Kidney epithelial cell (primary cell): Measurements from ENCODE around the gene GUK1. TPM values are rescaled to one million over a fixed set of nuclear protein-coding genes. Genes with fewer than 3 reads are reported as not detected.

Experiments
- DNase-seq: peaks from one replicate; pipeline ENCODE4 v3.0.0-alpha.2; 2010; ENCODE audit warnings: low read depth
- H3K27me3 ChIP-seq: 2 replicates; pipeline ENCODE4 v1.6.0; 2011; ENCODE audit warnings: low read length; ENCODE audit not compliant: control insufficient read depth, insufficient read depth
- H3K36me3 ChIP-seq: 2 replicates; pipeline ENCODE4 v1.5.1; 2011; ENCODE audit warnings: low read length; ENCODE audit not compliant: control insufficient read depth, insufficient read depth
- H3K4me3 ChIP-seq: 2 replicates; pipeline ENCODE4 v1.5.1; 2011; ENCODE audit warnings: low read depth, mild to moderate bottlenecking, control low read depth, low read length
- CTCF ChIP-seq: IDR thresholded peaks from 2 replicates; pipeline ENCODE4 v1.5.1; 2011; ENCODE audit warnings: mild to moderate bottlenecking, moderate library complexity, low read length, control low read depth, inconsistent platforms; ENCODE audit not compliant: insufficient read depth, poor library complexity, severe bottlenecking
- total RNA-seq: library from RNA; depleted of rRNA; stranded (reverse); fragments of >200 nt; gene quantifications from 2 replicates; pipeline ENCODE4 v1.2.3, GENCODE V29; 2015

The GUK1 gene
- total RNA-seq, 1 donor from 2014 or later, result 302 TPM

- Histone ChIP-seq H3K36me3 (no peaks in the 10 kb centered on the region), H3K27me3 (no peaks in the 10 kb centered on the region), H3K4me3 (no peak overlapping the region)
- no peak for TF ChIP-seq CTCF
- DNase-seq, result no peak
Observed at GRCh38 chr1:228174482-228175315, 34.6 kb downstream of the GUK1 start.

- DNase-seq, result no peak
- TF ChIP-seq CTCF, result no peak
- no peaks in the 10 kb centered on the region for H3K36me3 ChIP-seq
- no peak overlapping the region for H3K4me3 ChIP-seq
- no peaks in the 10 kb centered on the region for H3K27me3 ChIP-seq
Observed at GRCh38 chr1:228175316-228176023, 35.4 kb downstream of the GUK1 start.

- Histone ChIP-seq H3K27me3 (no peaks in the 10 kb centered on the region), H3K4me3 (no peak overlapping the region), H3K36me3 (no peaks in the 10 kb centered on the region)
- no peak for TF ChIP-seq CTCF
- DNase-seq, result no peak
Observed at GRCh38 chr1:228176024-228176395, 35.9 kb downstream of the GUK1 start.

GRCh38 chr1:228176461-228177182, 36.5 kb downstream of the GUK1 start:
- TF ChIP-seq CTCF, result no peak
- DNase-seq, result no peak
- Histone ChIP-seq H3K36me3 (no peaks in the 10 kb centered on the region), H3K27me3 (no peaks in the 10 kb centered on the region), H3K4me3 (no peak overlapping the region)

- no peak for DNase-seq
- Histone ChIP-seq H3K36me3 (no peaks in the 10 kb centered on the region), H3K27me3 (no peaks in the 10 kb centered on the region), H3K4me3 (no peak overlapping the region)
- TF ChIP-seq CTCF, result no peak
Observed at GRCh38 chr1:228177183-228177475, 37.0 kb downstream of the GUK1 start.
